GM19240 (cell line): ENCODE measurements around the gene HECW1.
"Not testable (repeated sequence)": the region's sequence is repeated elsewhere in the genome, so short reads cannot be mapped to it uniquely, and the experiment has no call there.

Experiments
- DNase-seq: peaks from one replicate; pipeline ENCODE4 v3.0.0; 2011; ENCODE audit warnings: low spot score; ENCODE audit not compliant: insufficient read length

The HECW1 gene

DNA sequence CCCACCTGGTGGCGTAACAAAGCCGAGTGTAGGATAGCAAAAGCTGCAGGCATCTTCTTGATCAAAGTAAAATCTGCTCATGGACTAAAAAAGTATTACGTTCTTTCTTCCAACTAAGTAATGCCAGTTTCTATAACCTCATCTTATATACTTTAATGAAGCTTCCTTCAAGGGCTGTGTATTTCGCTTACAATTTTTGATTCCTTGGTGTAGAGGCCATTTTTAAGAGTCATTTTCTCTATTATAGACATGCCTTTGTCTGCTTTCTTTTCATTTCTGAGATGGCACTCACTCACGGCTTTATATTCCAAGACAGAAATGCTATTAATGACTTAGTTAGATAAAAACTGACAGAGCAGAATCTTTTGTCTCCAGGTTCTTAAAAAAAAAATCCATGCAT lies 194.0 kb downstream of the HECW1 start:
- DNase-seq, result no peak

DNA sequence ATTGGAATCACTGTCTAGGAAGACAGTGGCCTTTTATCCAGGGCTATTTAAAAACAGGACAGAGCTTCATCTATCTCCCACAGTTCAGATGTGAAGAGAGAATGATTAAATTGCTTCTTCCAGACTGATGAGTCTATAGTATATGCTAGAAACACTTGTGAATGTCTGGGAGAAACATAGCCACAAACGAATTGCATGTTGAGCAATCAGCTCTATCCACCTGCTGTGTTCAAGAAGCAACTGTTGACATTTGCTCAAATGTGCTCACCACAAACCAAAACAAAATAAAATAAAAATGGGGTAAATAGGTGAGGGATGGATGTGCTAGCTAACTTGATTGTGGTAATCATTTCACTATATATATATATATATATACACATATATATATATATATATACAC lies 195.1 kb downstream of the HECW1 start:
- no peak for DNase-seq

DNA sequence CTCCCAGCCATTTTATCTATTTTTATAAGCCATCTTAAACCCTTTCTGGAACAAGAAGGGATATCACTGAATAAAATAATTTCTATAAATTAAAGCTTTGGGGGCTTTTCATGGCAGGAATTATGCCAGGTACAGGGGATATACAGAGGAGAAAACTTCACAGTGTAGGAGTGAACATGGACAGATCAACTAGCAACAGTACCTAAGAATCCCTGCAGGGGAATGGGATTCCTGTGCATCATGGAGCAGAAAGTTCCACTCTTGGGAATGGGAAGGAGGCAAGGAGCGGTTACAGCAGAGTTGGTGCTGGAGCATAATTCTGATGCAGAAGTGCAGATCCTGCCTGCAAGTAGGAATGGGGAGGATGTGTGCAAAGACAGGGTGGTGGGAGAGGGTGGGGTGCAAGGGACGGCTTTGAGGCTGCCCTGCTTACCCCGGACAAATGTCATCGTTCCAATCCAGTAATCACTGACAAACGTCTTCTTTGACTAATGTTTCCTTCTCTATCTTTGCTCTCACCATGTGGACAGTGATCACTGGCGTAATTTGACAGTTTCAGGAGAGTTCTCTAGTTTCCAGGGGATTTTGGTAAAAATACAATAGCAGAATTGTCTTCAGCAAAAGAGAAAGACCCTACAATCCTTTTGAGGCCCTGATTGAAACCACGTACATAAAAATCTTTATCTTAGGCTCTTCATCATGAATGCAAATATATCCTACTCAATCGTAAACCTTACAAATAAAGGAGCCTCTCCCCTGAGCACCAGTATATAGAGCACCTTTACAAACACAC lies 196.7 kb downstream of the HECW1 start:
- no peak for DNase-seq

DNA sequence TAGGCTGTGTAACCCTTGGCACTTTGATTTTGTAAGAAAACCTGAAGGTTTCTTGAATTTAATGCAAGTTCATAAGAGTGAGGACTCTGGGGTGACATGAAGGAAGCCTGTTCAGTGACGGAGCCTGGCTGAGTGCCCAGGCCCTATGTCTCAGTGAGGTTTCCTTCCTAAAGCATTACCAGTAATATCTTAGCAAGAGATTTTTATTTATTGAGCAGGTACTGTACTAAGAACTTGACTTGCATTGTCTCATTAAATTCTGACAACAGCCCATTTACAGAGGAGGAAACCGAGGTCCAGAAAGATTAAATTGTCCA lies 197.2 kb downstream of the HECW1 start:
- DNase-seq, result no peak

DNA sequence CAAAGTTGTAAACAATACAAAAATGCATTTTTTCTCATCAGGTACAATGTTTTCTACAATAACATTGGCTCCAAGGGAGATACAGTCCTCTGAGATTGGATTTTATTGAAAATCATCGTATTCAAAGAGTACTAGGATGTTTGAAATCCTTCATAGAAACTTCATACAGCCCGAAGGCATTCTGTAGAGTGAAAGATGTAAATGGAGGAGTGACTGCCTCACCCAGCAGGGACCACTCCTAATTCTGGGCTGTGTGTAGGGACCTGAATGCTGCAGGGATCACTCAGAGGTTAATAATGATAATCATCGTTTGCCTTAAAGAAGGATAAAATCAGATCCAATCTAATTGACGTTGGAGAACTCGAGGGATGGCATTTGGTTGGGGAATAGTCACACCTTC lies 198.6 kb downstream of the HECW1 start:
- DNase-seq, result no peak

DNA sequence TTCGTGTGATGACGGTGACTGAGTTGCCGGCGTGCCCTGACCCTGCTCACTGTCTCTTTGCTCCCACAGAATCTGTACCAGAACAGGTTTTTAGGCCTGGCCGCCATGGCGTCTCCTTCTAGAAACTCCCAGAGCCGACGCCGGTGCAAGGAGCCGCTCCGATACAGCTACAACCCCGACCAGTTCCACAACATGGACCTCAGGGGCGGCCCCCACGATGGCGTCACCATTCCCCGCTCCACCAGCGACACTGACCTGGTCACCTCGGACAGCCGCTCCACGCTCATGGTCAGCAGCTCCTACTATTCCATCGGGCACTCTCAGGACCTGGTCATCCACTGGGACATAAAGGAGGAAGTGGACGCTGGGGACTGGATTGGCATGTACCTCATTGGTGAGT lies 199.2 kb downstream of the HECW1 start:
- DNase-seq, result no peak

DNA sequence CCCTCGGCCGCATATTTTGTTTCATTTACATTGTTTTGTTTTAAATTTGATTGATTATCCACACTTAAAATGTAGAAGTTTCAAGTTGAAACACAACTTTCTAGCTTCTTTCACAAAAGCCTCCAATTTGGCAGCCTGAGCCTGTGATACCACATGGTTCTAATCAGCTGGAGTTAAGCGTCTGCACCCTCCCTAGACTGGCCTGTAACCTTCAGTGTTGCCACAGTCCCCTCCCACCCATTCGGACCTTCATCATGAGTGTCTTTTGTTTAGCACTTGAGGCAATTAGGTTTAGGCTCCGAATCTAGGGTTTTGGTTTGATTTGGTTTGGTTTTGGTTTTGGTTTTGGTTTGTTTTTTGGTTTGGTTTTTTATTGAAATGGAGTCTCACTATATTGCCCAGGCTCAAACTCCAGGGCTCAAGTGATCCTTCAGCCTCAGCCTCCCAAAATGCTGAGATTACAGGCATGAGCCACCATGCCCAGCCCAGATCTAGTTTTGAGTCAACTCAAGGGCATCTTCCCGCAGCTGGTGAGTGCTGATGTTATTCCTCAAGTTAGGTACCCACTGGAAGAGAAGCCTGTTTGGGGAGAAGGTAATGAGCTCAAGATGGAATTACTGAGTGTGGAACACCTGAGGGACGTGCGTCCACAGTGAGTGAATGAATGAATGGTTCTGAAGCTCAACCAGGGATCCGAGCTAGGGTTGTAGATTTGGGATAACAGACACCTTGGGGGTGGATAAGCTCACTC lies 201.4 kb downstream of the HECW1 start:
- DNase-seq, result no peak

DNA sequence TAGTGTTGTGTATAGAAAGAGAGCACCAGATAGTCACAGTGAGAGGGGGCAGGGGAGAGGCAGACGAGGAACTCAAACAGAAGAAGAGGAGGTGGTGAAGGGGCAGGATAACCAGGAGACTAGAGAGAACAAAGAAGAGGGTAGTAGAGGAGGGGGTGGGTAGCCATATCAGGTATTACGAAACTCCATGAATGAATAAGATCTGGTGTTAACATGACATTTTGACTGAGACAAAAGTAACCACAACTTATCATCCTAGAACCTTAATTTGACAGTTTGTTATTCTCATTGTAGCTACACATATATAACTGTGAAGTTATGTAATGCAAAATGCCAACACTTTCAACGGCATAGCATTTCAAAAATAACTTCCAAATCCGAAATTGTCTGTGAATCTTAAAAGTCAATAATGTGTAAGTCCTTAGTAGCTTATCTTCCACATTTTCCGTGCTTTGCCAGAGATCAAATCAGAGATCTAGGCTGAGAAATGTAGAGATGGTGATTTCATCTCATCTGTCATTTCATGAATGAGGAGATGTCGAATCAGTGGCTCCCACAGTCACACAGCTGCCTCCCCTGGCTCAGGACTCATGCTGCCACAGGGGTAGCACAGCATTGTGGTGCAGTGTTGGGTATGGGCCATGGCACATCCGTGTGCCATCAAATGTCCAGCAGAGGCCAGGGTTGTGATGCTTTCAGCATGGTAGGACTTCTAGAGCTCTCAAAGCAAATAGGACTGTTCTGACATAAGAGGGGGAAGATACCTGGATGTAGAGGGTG lies 202.1 kb downstream of the HECW1 start:
- no peak for DNase-seq

DNA sequence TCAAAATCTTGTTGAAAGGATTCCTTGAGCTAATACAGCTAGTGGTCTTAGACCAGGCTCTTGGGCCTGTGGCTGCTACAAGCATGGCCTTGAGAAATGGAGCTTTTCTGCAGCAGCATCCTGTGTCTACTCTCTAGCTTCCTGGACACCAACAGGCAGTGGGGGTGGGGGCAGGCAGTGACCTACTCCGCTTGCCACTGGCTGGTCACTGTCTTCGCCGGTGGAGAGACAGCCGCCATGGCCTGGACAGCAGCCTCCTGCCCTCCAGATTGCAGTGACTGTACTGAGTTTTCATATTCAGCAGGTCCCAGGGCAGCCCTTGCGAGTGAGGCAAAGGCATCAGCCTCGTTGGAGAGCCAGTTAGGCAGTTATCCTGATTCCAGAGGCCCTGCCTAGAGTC lies 204.6 kb downstream of the HECW1 start:
- DNase-seq, result no peak

DNA sequence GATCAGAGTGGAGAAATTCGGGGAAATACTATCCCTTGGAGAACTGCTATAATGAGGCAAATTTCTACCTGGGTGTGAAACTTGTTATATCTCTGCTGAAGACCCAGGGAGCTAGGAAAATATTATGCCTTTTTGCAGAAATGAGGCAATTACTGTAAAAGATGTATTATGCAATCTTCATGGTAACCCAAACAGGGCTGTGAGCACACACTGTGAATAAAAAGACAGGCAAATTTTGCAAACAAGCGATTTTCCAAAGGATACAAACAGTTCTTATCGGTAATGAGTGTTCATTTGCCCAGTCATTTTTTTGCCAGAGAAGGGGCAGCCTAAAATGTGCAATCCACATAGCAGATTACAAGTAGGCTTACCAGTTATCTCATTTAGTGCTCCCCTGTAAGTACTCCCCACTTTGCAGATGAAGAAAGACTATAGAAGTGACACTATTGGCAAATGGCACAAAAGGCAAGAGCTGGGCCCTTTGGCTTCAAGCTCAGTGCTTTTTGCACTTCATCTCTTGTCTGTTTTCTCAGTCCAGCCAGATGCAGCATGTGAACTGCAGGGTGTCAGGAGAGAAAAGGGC lies 205.8 kb downstream of the HECW1 start:
- no peak for DNase-seq

DNA sequence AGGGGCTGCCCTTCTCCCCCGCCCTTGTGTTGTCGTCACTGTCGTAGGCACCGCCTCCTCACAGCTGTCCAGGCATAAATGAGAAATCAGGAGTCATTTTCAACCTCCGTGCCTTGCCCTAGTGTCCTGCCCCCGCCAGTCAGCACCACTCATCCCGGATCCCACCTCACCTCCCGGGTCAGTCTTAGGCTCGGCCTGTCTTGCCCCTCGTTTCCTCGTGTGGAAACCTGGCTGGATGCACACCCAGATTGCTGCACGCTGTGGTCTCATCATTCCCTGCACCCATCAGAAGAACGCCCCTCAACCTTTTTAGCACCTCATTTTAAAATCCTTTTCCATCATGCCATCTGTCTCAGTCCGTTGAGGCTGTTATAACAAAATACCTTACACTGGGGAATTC lies 213.1 kb downstream of the HECW1 start:
- no peak for DNase-seq

DNA sequence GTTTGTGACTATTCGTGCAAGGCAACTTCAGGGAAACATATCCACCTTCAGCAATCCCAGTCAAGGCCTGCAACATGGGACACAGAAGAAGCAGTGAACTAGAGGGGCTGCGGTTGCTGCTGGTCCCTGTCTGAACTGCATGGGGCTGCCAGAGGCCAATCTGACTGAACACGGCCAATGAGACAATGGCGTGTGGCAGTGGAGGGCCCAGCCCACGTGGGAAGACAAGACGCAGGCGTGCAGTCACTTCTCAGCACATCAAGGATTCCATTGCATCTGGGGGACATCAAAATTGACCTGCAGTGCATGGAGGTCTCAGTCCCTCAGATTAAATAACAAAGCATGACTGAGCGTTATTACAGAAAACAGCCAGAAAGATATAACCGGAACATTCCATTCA lies 215.9 kb downstream of the HECW1 start:
- no peak for DNase-seq

DNA sequence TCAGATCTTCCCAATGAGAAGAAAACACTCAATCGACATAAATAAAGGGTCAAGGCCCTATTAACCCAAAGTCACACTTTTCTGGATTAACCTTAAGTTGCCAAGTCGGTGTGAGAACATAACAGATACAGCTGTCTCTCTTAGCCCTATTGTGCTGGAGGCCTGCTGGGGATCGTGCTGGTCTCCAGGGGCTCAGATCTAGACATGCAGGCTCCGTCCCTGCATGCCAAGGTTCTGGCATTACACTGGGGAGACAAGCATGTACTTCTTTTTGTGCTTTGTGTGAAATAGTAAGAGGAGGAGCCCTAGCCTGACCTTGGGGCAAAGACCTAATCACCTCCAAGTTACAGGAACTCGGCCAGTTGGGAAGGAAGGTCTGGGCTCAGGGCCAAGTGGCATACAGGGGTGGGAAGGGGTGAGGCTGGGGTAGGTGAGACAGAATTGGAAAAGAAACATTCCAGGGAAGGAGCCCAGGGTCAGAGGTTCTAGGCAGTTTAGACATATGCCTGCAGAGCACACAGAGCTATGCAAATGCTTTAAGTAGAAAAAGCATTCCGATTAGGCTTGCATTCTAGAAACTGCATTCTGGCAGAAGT lies 216.4 kb downstream of the HECW1 start:
- DNase-seq, result no peak

DNA sequence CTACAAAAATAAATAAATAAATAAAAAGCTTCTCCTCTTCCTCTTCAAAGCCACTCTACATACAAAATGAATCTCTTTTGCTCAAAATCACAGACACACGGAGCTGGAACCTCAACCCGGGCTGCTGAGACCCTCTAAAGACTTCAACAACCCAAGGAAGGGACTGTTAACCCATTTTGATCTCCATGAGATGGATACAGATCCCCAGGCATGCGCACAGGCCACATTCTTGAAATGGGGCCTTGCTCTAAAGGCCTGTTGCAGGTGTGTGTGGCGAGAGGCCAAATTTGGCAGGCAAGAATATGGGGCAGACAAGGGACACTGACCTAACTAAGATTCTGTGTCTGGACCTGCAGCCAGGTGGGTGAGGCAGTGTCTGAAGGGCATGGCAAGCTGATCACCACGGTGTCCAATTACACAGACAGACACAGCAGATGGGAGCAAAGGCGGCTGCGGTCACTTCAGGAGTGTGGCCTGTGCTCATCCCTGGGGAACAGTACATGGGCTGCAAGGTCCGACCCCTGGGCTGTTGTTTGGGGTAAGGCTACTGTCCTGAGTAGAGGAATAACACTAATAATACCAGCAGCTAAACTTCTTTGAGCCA lies 219.8 kb downstream of the HECW1 start:
- DNase-seq, result no peak

DNA sequence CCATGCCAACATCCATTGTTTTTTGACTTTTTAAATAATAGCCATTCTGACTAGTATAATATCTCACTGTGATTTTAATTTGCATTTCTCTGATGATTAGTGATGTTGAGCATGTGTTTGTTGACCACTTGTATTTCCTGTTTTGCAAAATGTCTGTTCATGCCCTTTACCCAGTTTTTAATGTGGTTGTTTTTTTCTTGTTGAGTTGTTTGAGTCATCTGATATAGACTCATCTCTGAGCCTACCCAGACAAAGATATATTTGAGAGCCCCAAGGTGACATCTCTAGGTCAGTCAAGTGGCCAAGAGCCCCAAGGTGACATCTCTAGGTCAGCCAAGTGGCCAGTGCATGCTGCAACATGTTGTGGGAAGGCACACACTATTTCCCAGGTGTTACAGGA lies 224.7 kb downstream of the HECW1 start:
- no peak for DNase-seq

DNA sequence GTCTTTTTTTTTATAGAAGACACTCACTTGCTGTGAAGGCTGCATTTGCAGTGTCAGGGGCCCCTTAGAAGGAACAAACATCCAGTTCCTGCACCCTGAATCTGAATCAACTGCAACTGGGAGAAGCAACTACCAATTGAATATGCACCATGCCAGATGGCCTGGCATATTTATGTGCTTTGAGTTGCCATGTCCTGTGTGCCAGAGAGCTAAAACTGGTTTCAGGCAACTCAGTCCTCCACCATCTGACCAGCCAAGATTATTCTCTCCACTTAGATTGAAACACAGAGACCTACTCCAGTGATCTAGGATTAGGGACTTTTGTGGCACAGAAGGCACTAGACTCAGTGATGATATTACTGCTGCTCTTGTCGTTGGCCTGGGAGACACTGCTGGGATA lies 225.4 kb downstream of the HECW1 start:
- no peak for DNase-seq

DNA sequence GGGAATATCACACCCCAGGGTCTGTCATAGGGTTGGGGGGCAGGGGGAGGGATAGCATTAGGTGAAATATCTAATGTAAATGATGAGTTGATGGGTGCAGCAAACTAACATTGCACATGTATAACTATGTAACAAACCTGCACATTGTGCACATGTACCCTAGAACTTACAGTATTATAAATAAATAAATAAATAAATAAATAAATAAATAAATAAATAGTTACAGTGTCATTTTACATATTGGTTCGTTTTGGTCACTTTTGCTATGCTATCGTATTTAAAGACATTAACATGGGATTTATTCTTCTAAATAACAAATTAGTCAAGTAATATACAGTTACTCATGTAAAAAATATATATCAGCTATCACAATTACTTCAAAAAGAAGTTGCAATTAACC lies 228.7 kb downstream of the HECW1 start:
- DNase-seq, result no peak

DNA sequence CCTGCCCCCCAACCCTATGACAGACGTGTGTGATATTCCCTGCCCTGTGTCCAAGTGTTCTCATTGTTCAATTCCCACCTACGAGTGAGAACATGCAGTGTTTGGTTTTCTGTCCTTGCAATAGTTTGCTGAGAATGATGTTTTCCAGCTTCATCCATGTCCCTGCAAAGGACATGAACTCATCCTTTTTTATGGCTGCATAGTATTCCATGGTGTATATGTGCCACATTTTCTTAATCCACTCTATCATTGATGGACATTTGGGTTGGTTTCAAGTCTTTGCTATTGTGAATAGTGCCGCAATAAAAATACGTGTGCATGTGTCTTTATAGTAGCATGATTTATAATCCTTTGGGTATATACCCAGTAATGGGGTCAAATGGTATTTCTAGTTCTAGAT lies 231.0 kb downstream of the HECW1 start:
- DNase-seq, result not testable (repeated sequence)

DNA sequence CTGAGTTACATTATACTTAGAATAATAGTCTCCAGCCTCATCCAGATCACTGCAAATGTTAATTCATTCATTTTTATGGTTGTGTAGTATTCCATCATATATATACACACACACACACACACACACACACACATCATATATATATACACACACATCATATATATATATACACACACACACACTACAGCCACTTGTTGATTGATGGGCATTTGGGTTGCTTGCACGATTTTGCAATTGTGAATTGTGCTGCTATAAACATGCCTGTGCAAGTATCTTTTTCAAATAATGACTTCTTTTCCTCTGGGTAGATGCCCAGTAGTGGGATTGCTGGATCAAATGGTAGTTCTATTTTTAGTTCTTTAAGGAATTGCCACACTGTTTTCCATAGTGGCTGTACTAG lies 233.2 kb downstream of the HECW1 start:
- not testable (repeated sequence) for DNase-seq

DNA sequence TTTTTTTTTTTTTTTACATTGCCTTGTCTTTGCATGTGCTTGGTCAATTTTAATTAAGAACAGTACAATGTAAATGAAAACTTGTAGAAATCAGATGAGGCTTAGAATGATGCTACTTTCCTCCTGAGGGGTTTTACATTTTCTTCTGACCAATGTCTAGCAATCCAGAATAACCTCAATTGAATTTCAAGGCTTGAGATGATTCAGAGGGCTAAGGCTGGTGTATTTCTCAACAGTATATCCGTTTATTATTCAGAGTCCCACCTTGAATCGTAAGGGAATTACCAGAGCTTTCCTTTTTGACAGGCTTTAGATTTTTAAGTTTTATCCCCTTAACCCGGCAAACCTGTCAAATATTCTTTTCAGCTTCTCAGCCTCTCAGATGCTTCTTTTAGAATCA lies 239.2 kb downstream of the HECW1 start:
- no peak for DNase-seq

DNA sequence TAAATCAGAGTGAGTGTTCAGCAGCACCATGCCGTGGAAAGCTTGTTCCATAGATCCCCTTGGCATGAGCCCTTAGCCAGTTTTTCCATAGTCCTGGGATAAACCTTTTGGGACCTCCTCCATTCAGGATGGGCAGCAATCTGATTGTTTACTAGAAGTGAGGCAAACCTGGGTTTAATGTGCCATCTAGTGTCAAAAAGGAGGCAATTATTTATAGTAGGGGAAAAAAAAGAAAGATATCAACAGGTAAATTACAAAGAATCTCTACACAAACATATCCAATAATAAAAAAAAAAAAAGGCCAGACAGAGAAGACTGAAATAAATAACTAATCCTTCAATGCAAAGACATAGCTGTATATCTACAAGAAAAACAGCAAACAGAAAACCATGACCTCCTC lies 241.5 kb downstream of the HECW1 start:
- no peak for DNase-seq
